Stimulated activated naive CD8-positive, alpha-beta T cell treated with anti-CD3 and anti-CD28 coated beads, Interleukin-15, Interleukin-2, amounts not matched to agents 100 ng/mL and 50 ng/mL, for 24 hours (primary cell): ENCODE measurements around the gene PROZ.
A peak's percentile ranks its signal among the peaks of the same experiment; 100 is the strongest.

Experiments used
- H3K27ac Mint-ChIP-seq: one replicate; pipeline ENCODE4 v1.8.0; 2021; ENCODE audit warnings: mild to moderate bottlenecking, mixed read lengths
- H3K27me3 Mint-ChIP-seq: one replicate; pipeline ENCODE4 v1.8.0; 2021; ENCODE audit warnings: mixed read lengths
- H3K36me3 Mint-ChIP-seq: one replicate; pipeline ENCODE4 v1.8.0; 2021; ENCODE audit warnings: low read depth, mixed read lengths
- H3K4me1 Mint-ChIP-seq: one replicate; pipeline ENCODE4 v1.8.0; 2021; ENCODE audit warnings: low read depth, mixed read lengths
- H3K4me3 Mint-ChIP-seq: one replicate; pipeline ENCODE4 v1.8.0; 2021; ENCODE audit warnings: mild to moderate bottlenecking, mixed read lengths
- H3K9me3 Mint-ChIP-seq: one replicate; pipeline ENCODE4 v1.8.0; 2021; ENCODE audit warnings: mixed read lengths

Gene PROZ

DNA sequence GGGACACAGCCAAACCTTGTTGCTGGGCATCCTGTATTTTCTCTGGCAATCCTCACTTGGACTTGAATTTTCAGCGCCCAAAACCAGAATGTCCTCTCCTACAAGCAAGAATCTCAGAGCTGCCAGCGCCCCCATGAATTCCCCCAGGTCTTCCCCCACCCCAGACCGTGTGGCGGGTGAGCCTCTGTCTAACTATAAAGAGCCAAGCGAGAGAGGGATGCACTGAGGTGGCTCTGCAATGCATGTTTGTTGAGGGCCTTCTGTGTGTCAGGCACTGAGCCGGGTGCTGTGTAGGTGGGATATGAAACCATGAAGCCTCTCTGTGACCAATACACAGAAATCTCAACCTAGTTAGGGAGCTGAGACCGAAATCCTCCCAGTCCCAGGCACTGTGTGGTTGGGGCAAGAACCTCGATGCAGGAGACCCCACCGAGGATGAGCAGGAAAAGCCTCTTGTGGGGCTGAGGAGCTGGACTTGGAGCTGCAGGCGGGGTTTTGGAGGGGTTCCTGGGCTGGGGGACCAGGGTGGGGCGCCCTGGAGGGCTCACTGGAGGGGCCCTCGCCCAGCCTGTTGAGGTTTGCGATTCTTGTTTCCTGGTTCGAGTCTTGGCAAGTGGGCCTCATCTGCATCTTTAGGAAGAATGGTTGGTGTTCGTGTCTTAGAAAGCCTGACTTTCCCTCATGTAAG, 12.4 kb upstream of the PROZ start:
- no peaks in the 10 kb centered on the region for H3K36me3 Mint-ChIP-seq
- H3K4me3 Mint-ChIP-seq: no peak overlapping the region
- no peaks in the 10 kb centered on the region for H3K27me3 Mint-ChIP-seq
- H3K4me1 Mint-ChIP-seq: peaks cover 9% of the 10 kb centered on the region
- no peaks in the 10 kb centered on the region for H3K9me3 Mint-ChIP-seq
- H3K27ac Mint-ChIP-seq: no peak overlapping the region

DNA sequence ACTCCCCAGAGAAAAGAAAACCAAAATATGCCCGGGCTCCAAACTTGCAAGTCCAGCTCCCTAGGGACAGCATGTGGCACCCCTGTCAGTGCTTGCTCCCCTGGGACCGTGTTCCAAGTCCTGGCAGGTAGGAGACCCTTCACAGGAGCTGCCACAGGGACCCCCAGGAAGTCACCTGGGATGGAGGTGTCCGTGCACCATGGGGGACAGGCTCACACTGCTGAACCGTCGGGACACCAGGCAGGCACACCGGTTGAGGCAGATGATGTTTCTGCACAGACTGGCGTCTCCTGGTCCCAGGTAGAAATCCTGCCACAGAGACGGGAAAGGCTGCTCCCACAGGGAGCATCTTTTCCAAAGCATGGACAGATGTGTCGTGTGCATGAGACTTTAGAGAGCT, 11.7 kb upstream of the PROZ start:
- H3K4me3 Mint-ChIP-seq: no peak overlapping the region
- no peaks in the 10 kb centered on the region for H3K27me3 Mint-ChIP-seq
- no peaks in the 10 kb centered on the region for H3K36me3 Mint-ChIP-seq
- H3K4me1 Mint-ChIP-seq: peaks cover 9% of the 10 kb centered on the region
- no peaks in the 10 kb centered on the region for H3K9me3 Mint-ChIP-seq
- no peak overlapping the region for H3K27ac Mint-ChIP-seq

DNA sequence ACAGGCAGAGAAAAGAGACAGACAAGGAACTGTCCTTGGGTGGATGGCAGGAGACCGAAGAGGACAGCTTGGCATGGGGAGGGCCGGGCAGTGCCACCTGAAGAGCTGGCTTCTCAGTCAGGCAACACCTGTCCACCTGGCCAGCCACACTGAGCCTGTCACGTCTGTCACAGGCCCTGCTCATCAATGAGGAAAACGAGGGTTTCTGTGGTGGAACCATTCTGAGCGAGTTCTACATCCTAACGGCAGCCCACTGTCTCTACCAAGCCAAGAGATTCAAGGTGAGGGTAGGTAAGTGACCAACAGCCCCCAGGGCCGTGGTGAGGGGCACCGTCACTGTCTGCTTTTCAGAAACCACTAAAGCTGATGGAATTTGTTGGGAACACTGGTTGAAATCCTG, 11.2 kb upstream of the PROZ start:
- Mint-ChIP-seq H3K4me3 (no peak overlapping the region), H3K27me3 (peaks cover 2% of the 10 kb centered on the region), H3K36me3 (no peaks in the 10 kb centered on the region), H3K27ac (no peak overlapping the region), H3K9me3 (no peaks in the 10 kb centered on the region), H3K4me1 (peaks cover 12% of the 10 kb centered on the region)

DNA sequence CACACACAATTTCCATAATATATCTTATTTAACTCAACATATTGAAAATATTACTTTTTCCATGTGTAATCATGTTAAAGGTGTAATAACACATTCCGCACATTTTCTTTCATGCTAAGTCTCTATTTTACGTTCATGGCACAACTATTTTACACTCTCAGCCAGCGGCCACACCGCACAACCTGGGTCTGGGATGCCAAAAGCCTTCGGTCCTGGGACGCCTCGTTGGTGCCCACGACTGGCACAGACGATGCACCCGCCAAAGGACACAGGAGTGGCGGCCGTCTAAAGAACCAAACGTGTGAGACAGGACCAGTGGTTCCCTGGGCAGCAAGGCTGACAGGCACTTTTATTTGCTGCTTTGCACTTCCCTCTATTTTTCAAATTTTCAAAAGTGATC, 10.0 kb upstream of the PROZ start:
- no peaks in the 10 kb centered on the region for H3K36me3 Mint-ChIP-seq
- H3K4me1 Mint-ChIP-seq: peaks cover 20% of the 10 kb centered on the region
- H3K27ac Mint-ChIP-seq: no peak overlapping the region
- peaks cover 9% of the 10 kb centered on the region for H3K27me3 Mint-ChIP-seq
- no peak overlapping the region for H3K4me3 Mint-ChIP-seq
- H3K9me3 Mint-ChIP-seq: no peaks in the 10 kb centered on the region

DNA sequence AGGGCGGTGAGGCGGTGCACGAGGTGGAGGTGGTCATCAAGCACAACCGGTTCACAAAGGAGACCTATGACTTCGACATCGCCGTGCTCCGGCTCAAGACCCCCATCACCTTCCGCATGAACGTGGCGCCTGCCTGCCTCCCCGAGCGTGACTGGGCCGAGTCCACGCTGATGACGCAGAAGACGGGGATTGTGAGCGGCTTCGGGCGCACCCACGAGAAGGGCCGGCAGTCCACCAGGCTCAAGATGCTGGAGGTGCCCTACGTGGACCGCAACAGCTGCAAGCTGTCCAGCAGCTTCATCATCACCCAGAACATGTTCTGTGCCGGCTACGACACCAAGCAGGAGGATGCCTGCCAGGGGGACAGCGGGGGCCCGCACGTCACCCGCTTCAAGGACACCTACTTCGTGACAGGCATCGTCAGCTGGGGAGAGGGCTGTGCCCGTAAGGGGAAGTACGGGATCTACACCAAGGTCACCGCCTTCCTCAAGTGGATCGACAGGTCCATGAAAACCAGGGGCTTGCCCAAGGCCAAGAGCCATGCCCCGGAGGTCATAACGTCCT, 9.4 kb upstream of the PROZ start:
- peaks cover 9% of the 10 kb centered on the region for H3K27me3 Mint-ChIP-seq
- peaks cover 24% of the 10 kb centered on the region for H3K4me1 Mint-ChIP-seq
- no peak overlapping the region for H3K27ac Mint-ChIP-seq
- no peak overlapping the region for H3K4me3 Mint-ChIP-seq
- no peaks in the 10 kb centered on the region for H3K36me3 Mint-ChIP-seq
- H3K9me3 Mint-ChIP-seq: no peaks in the 10 kb centered on the region

DNA sequence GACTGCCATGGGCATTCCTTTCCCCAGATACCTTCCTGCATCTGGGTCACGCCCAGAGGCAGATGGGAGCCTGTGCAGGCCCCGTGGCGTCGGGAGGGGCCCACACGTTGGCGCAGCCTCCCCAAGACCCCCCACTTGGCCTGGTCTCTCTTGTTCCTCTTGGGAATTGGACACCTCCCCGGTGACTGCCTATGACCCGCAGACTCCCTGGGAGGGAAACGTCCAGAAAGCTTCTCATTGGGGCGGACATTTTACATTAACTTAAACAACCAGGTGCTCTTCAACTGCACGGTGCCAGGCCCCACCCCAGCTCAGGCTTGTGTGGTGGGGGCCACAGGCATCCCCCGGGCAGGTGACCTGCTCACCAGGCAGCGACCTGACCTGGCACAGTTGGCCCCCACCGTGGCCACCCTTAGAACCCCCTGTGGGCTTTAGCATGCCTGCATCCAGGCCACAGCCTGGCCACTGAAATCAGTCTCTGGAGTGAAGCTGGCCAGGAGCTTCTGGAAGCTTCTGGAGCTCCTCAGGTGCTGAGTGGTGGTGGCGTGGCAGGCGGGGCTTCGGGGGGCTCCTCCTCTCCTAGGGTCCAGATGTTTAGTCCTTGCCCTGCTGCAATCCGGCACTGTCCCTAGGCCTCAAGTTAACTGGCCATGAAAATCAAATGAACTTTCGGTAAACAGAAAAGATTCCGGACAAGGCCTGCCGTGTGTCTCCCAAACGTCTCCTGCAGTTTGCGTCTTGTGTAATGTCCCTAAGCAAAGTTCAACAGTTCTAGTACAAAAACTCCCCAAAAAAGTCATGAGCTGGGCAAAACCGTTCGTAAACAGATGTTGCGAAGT, 8.5 kb upstream of the PROZ start:
- H3K36me3 Mint-ChIP-seq: no peaks in the 10 kb centered on the region
- peaks cover 26% of the 10 kb centered on the region for H3K4me1 Mint-ChIP-seq
- H3K27ac Mint-ChIP-seq: no peak overlapping the region
- peaks cover 2% of the 10 kb centered on the region for H3K9me3 Mint-ChIP-seq
- H3K4me3 Mint-ChIP-seq: no peak overlapping the region
- peaks cover 9% of the 10 kb centered on the region for H3K27me3 Mint-ChIP-seq

DNA sequence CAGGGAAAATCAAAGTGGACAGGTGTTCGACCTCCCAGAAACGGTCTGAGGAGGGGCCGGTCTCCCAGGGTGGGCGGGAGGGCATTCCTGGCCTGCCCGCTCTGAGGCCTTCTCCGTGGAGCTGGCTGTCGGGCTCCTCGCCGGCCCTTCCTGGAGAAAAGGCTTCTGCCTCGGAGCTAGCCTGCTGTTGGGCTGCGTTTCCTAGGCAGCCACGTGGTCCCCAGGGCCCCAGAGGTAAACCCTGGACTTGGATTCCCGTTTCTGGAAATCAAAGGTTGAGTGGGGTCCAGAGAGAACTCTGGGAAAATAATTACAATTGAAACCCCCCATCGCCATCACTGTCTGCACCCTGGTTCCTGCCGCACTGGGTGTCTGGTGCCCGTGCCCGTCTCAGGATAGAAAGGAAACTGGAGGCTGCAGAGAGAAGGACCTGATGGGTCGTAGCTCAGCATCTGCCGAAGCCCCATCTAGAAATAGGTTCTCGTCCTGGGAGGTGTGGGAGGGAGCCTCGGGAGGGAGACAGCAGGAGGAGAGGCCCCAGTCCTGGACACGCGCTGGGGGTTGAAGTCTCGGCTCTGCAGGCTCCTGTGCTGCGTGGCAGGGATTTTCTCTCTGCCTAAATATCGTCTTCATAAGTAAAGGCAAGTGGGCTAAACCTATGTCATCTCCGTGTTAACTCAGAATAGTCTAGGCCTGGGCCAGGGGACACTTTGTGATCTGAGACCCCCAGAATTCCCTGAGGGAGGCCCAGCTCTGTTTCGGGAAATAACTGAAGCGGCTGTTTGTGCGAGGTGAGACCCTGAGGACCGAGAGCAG, 7.7 kb upstream of the PROZ start:
- Mint-ChIP-seq H3K27me3 (peaks cover 9% of the 10 kb centered on the region), H3K4me3 (no peak overlapping the region), H3K9me3 (peaks cover 9% of the 10 kb centered on the region), H3K27ac (no peak overlapping the region), H3K4me1 (peaks cover 23% of the 10 kb centered on the region), H3K36me3 (no peaks in the 10 kb centered on the region)

DNA sequence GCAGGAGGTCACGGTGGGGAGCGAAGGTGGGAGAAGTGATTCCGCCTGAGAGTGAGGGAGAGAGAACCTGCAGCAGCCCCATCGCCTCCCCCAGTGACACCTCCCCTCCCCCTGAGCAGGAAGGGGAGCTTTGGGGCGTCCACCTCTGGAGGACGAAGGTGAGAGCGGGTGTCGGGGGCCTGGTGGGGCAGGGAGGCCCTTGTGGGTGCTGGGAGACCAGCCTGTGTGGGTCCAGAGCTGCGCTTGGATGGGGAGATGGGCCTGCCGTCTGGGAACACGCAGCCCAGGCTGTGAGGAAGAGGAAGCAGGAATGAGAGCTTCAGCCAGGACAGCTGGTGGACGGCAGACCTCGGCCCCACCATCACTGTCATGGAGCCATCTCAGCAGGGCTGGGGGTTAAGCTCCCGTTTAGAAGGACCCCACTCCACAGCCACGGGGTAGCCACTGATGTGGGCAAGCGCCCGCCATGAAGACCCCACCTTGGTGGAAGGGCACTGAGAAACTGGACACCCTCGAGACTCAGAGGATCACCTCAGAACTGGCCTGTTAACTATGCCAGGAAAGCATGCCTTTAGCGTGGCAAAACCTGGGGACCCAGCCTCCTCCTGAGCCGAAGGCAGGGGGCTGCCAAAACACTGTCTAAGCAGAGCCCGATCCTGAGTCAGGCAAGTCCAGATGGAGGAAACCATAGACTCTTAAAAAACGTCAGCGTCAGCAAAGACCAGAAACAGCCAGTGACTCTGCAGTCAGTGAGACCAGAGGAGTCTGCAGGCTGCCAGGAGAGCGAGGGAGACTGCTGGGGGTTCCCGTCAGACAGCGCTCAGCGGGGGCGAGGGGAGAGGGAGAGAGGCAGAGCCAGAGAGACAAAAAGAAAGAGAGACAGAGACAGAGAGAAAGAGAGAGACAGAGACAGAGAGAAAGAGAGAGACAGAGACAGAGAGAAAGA, 6.4 kb upstream of the PROZ start:
- peak overlapping the region; percentile 81 for H3K27ac Mint-ChIP-seq
- peak overlapping the region; percentile 82 for H3K4me3 Mint-ChIP-seq
- peaks cover 9% of the 10 kb centered on the region for H3K27me3 Mint-ChIP-seq
- H3K4me1 Mint-ChIP-seq: peaks cover 18% of the 10 kb centered on the region
- H3K9me3 Mint-ChIP-seq: peaks cover 10% of the 10 kb centered on the region
- H3K36me3 Mint-ChIP-seq: no peaks in the 10 kb centered on the region

DNA sequence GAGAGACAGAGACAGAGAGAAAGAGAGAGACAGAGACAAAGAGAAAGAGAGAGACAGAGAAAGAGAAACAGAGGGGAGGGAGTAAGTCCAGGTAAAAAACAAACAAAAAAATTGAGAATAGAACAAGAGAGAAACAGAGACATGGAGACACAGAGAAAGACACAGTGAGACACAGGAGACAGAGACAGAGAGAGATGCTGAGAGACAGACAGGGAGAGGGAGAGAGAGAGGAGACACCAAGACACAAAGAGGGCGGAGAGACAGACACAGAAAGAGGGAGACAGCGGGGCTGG, 5.8 kb upstream of the PROZ start:
- H3K27ac Mint-ChIP-seq: peak overlapping the region; percentile 81
- H3K4me1 Mint-ChIP-seq: peaks cover 18% of the 10 kb centered on the region
- H3K4me3 Mint-ChIP-seq: peak overlapping the region; percentile 82
- no peaks in the 10 kb centered on the region for H3K36me3 Mint-ChIP-seq
- H3K9me3 Mint-ChIP-seq: peaks cover 10% of the 10 kb centered on the region
- peaks cover 9% of the 10 kb centered on the region for H3K27me3 Mint-ChIP-seq

DNA sequence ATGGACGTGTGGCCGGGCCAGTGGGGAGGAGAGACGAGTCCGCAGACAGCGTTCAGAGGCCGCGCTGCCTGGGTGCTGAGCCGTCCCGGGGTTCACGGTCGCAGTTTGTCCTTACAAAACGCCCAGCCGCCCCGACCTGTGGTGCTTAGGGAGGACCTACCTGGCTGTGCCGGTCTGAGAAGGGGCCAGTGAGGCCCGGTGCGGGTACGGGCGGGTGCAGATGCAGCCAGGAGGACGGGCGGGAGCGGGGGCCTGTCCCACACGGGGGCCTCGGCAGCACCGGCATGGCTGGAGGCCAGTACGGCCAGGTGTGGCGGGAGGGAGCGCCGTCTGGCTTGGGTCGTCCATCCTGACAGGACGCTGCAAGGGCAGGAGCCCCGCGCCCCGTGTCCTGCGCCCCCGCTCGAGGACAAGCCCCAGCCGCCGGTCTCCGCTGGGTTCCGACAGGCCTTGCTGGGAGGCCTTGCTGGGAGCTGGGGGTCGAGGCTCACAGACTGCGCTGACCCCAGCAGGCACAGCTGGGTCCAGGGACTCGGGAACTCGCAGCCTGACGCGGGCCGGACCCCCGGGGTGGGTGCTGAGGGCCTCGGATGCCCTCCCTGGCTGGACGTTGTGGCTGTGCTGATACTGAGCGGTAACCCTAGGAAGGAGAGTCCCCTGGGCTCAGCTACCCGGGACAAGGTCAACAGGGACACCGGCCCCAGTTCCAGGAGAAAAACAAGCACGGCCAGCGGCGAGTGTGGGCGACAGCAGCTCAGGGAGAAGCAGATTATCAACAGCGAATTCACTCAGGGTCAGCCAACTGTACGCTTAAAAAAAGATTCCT, 5.3 kb upstream of the PROZ start:
- Mint-ChIP-seq H3K4me1 (peaks cover 18% of the 10 kb centered on the region), H3K4me3 (peak overlapping the region; percentile 82), H3K27me3 (peaks cover 9% of the 10 kb centered on the region), H3K9me3 (peaks cover 10% of the 10 kb centered on the region), H3K36me3 (no peaks in the 10 kb centered on the region), H3K27ac (peak overlapping the region; percentile 81)

DNA sequence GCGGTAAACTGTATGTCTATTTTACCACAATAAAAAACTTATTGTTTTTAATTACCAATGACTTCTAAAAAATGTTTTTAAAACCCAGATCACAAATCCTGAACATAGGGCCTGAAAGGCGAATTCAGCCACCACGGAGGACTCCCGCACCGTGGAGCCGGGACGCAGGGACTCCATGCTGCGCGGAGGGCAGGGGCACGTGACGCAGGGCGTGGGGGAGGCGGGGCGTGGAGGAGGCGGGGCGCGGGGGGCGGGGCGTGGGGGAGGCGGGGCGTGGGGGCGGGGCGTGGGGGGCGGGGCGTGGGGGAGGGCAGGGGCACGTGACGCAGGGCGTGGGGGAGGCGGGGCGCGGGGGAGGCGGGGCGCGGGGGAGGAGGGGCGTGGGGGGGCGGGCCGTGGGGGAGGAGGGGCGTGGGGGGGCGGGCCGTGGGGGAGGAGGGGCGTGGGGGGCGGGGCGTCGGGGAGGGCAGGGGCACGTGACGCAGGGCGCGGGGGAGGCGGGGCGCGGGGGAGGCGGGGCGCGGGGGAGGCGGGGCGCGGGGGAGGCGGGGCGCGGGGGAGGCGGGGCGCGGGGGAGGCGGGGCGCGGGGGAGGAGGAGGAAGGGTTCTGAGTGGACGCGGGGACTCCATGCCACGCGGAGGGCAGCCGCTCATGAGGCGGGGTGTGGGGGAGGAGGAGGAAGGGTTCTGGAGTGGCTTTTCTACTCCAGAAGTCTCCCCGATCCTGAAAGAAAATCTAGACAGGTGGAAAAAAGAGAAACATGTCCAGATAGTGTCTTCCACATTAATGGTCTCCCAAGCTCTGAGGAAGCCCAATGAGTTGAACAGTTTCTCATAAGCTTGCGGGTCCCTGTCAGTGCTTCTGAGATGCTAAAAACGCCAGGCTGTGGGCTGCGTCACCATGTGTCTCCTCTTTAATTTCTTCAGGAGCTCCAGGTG, 4.4 kb upstream of the PROZ start:
- Mint-ChIP-seq H3K4me3 (peak overlapping the region; percentile 71), H3K27me3 (peaks cover 9% of the 10 kb centered on the region), H3K27ac (peak overlapping the region; percentile 40), H3K9me3 (peaks cover 10% of the 10 kb centered on the region), H3K4me1 (peaks cover 18% of the 10 kb centered on the region), H3K36me3 (no peaks in the 10 kb centered on the region)

DNA sequence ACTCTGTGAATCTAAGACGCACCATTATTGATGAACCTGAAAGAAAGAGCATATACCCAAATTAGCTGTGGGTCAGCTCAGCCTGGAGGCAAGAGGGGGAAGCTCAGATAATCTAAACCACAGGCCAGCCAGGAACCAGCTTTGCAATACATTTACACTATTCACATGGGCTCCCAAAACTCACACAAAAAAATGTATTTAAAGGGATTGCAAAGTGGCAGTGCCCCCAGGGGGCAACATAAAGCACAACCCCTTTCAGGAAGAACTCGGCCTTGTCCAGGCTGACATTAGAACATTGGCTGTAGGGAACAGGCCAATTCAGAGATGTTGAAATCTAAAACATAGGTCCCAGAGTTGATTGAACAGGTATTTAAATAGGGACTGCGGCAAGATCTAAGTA, 3.2 kb upstream of the PROZ start:
- no peaks in the 10 kb centered on the region for H3K36me3 Mint-ChIP-seq
- no peak overlapping the region for H3K27ac Mint-ChIP-seq
- peaks cover 10% of the 10 kb centered on the region for H3K9me3 Mint-ChIP-seq
- H3K4me1 Mint-ChIP-seq: peaks cover 18% of the 10 kb centered on the region
- no peak overlapping the region for H3K4me3 Mint-ChIP-seq
- H3K27me3 Mint-ChIP-seq: peaks cover 9% of the 10 kb centered on the region
